Transverse colon (tissue), 4 donors: ENCODE measurements around the gene CAST. TPM values are rescaled to one million over a fixed set of nuclear protein-coding genes. Genes with fewer than 3 reads are reported as not detected.

ENCODE experiments used
- DNase-seq: peaks from one replicate; pipeline ENCODE4 v3.0.0-alpha.2; 2019
- H3K27ac ChIP-seq, 4 donors: fragments of 200-600 bp; sonication (generic); 2 replicates each; pipeline ENCODE4 v1.5.1; 2016 to 2018; ENCODE audit warnings: inconsistent platforms in 4 of 4
- H3K27me3 ChIP-seq: fragments of 200-600 bp; sonication (generic); 2 replicates; pipeline ENCODE4 v1.5.1; 2017; ENCODE audit warnings: inconsistent platforms
- H3K36me3 ChIP-seq, 4 donors: fragments of 200-600 bp; sonication (generic); 2 replicates each; pipeline ENCODE4 v1.5.1; 2017 to 2019; ENCODE audit warnings: inconsistent platforms in 4 of 4
- H3K4me1 ChIP-seq, 4 donors: fragments of 200-600 bp; sonication (generic); 2 replicates each; pipeline ENCODE4 v1.5.1; 2017 to 2020; ENCODE audit warnings: inconsistent platforms in 4 of 4
- H3K4me3 ChIP-seq, 4 donors: fragments of 200-600 bp; sonication (generic); 1 replicate in 1 of 4; 2 replicates in 3 of 4; pipeline versions ENCODE4 v1.5.1 to v1.6.1; 2017 to 2019; ENCODE audit warnings: inconsistent platforms in 4 of 4
- H3K9me3 ChIP-seq, 2 donors: fragments of 200-600 bp; sonication (generic); 2 replicates each; pipeline ENCODE4 v1.5.1; 2017 to 2019; ENCODE audit warnings: inconsistent platforms in 2 of 2
- CTCF ChIP-seq, 5 experiments: fragments of 200-600 bp in 3 of 5; fragments of 450-650 bp in 2 of 5; sonication (generic) in 3 of 5; IDR thresholded peaks; 1 replicate in 2 of 5; 2 replicates in 3 of 5; pipeline ENCODE4 v1.5.1; 2016 to 2017; ENCODE audit warnings: antibody characterized with exemption in 5 of 5, inconsistent platforms in 3 of 5, mild to moderate bottlenecking in 2 of 5, moderate library complexity in 1 of 5
- EP300 ChIP-seq: sonication (generic); formaldehyde crosslinking; IDR thresholded peaks from one replicate; pipeline ENCODE4 v1.6.1; 2017; ENCODE audit warnings: antibody characterized with exemption, low read depth
- POLR2A ChIP-seq: fragments of 450-650 bp; IDR thresholded peaks from one replicate; pipeline ENCODE4 v1.6.1; 2016; ENCODE audit warnings: antibody characterized with exemption, mild to moderate bottlenecking, moderate library complexity
- POLR2AphosphoS5 ChIP-seq, 3 donors: sonication (generic); formaldehyde crosslinking; IDR thresholded peaks; one replicate each; pipeline ENCODE4 v1.6.1; 2016; ENCODE audit warnings: antibody characterized with exemption in 3 of 3
- WGBS, 2 donors: methylation state at CpG; one replicate each; pipeline ENCODE4 v1.1.5; 2018; ENCODE audit warnings: low coverage in 1 of 2; 5-methylcytosine and 5-hydroxymethylcytosine counted together
- in situ Hi-C, 4 donors: fragments of 200-750 bp; cut with MboI; loops; one replicate each; pipeline versions ENCODE4 v1.15.0 to v1.15.1; 2017; ENCODE audit warnings: low sequenced_read_pairs in 3 of 4, low pct_ligation_motif_present in 1 of 4, low pct_unique_long_range_greater_than_20kb in 1 of 4
- intact Hi-C: fragments of 100-400 bp; cut with DNase I; formaldehyde crosslinking; loops from one replicate; pipeline ENCODE4 v1.15.1; 2023; ENCODE audit warnings: low total_unique reads
- total RNA-seq, 4 donors: library from RNA; depleted of rRNA; stranded (reverse); fragments of >200 nt; gene quantifications; one replicate each; pipeline ENCODE4 v1.1.0, GENCODE V29; 2016

Gene CAST
- total RNA-seq, 4 donors from 2014 or later, result 237 to 556 (median 335) TPM

- no peak for TF ChIP-seq POLR2AphosphoS5 (IDR thresholded peaks at IDR 0.05)
- TF ChIP-seq POLR2A, result no peak
- no peak for TF ChIP-seq EP300
- no peak for TF ChIP-seq CTCF (IDR thresholded peaks at IDR 0.05)
- intact Hi-C loops (no loop called here), in situ Hi-C loops (no loop called here)
- H3K4me3 ChIP-seq, result no peak overlapping the region
- H3K27ac ChIP-seq, result no peak overlapping the region
- H3K27me3 ChIP-seq, result no peaks in the 10 kb centered on the region
- no peak for DNase-seq
- H3K4me1 ChIP-seq, result peaks cover 3 to 15% (median 9%) of the 10 kb centered on the region in 4 donors
- H3K9me3 ChIP-seq, result no peaks in the 10 kb centered on the region
- peaks cover 0 to 44% (median 10%) of the 10 kb centered on the region in 4 donors for H3K36me3 ChIP-seq
- WGBS, 2 donors, result 81 to 82% methylated on average over 2 of the region's 2 CpGs
Observed at GRCh38 chr5:96783326-96783725, 121.2 kb downstream of the CAST start.

GRCh38 chr5:96785326-96786109, 123.3 kb downstream of the CAST start:
- Histone ChIP-seq H3K27me3 (no peaks in the 10 kb centered on the region), H3K27ac (no peak overlapping the region), H3K9me3 (no peaks in the 10 kb centered on the region), H3K36me3 (peaks cover 0 to 33% (median 10%) of the 10 kb centered on the region in 4 donors), H3K4me1 (peaks cover 4 to 14% (median 8%) of the 10 kb centered on the region in 4 donors), H3K4me3 (no peak overlapping the region)
- 85 to 86% methylated on average over 10 to 14 of the region's 14 CpGs for WGBS, 2 donors
- intact Hi-C loops, result no loop called here
- no peak for DNase-seq
- in situ Hi-C loops, result no loop called here
- TF ChIP-seq POLR2AphosphoS5 (IDR thresholded peaks at IDR 0.05), result no peak
- TF ChIP-seq POLR2A, result no peak
- no peak for TF ChIP-seq EP300
- TF ChIP-seq CTCF (IDR thresholded peaks at IDR 0.05), result no peak

GRCh38 chr5:96788112-96788749, 126.1 kb downstream of the CAST start:
- TF ChIP-seq POLR2AphosphoS5 (IDR thresholded peaks at IDR 0.05) (no peak), CTCF (IDR thresholded peaks at IDR 0.05) (no peak), POLR2A (no peak), EP300 (no peak)
- no peak for DNase-seq
- H3K4me3 ChIP-seq, result no peak overlapping the region
- no peaks in the 10 kb centered on the region for H3K27me3 ChIP-seq
- H3K4me1 ChIP-seq, result peaks cover 0 to 12% (median 8%) of the 10 kb centered on the region in 4 donors
- intact Hi-C loops (no loop called here), in situ Hi-C loops (no loop called here)
- 75 to 87% methylated on average over 2 to 5 of the region's 5 CpGs for WGBS, 2 donors
- no peak overlapping the region for H3K27ac ChIP-seq
- H3K9me3 ChIP-seq, result no peaks in the 10 kb centered on the region
- peaks cover 0 to 41% (median 6%) of the 10 kb centered on the region in 4 donors for H3K36me3 ChIP-seq

- no peak for TF ChIP-seq POLR2A
- TF ChIP-seq POLR2AphosphoS5 (IDR thresholded peaks at IDR 0.05), result no peak
- TF ChIP-seq CTCF (IDR thresholded peaks at IDR 0.05), result no peak
- peaks cover 0 to 49% (median 12%) of the 10 kb centered on the region in 4 donors for H3K36me3 ChIP-seq
- no peak overlapping the region for H3K27ac ChIP-seq
- intact Hi-C loops (no loop called here), in situ Hi-C loops (no loop called here)
- no peaks in the 10 kb centered on the region for H3K9me3 ChIP-seq
- H3K4me3 ChIP-seq, result no peak overlapping the region
- H3K4me1 ChIP-seq, result peaks cover 0 to 12% (median 8%) of the 10 kb centered on the region in 4 donors
- no peaks in the 10 kb centered on the region for H3K27me3 ChIP-seq
- DNase-seq, result no peak
Observed at GRCh38 chr5:96789794-96790330, 127.7 kb downstream of the CAST start.
